ENCODE data around the gene EFCAB8.

EFCAB8 gene

DNA sequence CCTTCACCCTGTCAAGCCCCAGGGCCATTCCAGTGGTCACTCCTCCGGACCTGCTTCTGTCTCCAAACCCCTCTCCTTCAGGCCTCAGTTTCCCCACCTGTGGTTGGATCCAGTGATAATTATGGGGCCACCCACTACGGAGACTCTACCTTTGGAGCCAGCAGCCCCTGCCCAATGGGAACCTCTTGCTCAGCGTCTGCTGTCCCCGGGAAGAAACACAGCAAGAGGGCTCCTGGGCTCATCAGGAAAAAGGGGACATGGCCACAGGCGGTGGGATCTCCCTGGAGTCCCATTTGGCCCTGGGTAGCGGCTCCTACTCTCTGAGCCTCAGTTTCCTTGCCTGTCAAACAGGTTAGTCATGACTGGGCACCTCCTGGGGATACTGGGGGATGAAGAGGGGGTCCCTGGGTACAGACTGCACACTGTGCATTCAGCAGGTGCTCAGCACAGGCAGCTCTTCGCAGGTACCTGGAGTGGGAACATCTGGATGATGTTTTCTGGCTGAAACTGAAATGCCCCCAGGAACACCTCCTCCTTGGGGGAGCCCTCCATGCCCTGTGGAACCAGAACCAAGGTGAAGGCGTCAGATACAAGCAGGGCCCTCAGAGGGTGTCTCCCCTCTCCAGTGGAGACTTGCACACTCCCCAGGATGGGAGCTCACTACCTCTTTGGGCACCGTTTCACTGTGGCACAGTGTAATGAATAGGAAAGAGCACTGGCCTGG, 126.1 kb downstream of the EFCAB8 start:
- TF ChIP-seq YY1 (IDR thresholded peaks at IDR 0.05; ENCODE audit: low read depth) (no peak), TAF1 (IDR thresholded peaks at IDR 0.05; ENCODE audit: low read depth) (no peak), TEAD4 (IDR thresholded peaks at IDR 0.05) (no peak), EGR1 (IDR thresholded peaks at IDR 0.05) (no peak), ZBTB7A (IDR thresholded peaks at IDR 0.05; ENCODE audit: low read depth) (no peak), TCF12 (IDR thresholded peaks at IDR 0.05; ENCODE audit: low read depth) (no peak), RAD21 (IDR thresholded peaks at IDR 0.05; ENCODE audit: low read depth) (no peak), FOXM1 (IDR thresholded peaks at IDR 0.05; ENCODE audit: borderline replicate concordance, low read depth) (no peak), CREB1 (IDR thresholded peaks at IDR 0.05; ENCODE audit: low read depth) (no peak), NFIC (IDR thresholded peaks at IDR 0.05) (no peak), CEBPB (IDR thresholded peaks at IDR 0.05) (no peak), EP300 (IDR thresholded peaks at IDR 0.05; ENCODE audit: borderline replicate concordance) (no peak)
- TF ChIP-seq, protein P1, sequence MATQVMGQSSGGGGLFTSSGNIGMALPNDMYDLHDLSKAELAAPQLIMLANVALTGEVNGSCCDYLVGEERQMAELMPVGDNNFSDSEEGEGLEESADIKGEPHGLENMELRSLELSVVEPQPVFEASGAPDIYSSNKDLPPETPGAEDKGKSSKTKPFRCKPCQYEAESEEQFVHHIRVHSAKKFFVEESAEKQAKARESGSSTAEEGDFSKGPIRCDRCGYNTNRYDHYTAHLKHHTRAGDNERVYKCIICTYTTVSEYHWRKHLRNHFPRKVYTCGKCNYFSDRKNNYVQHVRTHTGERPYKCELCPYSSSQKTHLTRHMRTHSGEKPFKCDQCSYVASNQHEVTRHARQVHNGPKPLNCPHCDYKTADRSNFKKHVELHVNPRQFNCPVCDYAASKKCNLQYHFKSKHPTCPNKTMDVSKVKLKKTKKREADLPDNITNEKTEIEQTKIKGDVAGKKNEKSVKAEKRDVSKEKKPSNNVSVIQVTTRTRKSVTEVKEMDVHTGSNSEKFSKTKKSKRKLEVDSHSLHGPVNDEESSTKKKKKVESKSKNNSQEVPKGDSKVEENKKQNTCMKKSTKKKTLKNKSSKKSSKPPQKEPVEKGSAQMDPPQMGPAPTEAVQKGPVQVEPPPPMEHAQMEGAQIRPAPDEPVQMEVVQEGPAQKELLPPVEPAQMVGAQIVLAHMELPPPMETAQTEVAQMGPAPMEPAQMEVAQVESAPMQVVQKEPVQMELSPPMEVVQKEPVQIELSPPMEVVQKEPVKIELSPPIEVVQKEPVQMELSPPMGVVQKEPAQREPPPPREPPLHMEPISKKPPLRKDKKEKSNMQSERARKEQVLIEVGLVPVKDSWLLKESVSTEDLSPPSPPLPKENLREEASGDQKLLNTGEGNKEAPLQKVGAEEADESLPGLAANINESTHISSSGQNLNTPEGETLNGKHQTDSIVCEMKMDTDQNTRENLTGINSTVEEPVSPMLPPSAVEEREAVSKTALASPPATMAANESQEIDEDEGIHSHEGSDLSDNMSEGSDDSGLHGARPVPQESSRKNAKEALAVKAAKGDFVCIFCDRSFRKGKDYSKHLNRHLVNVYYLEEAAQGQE (IDR thresholded peaks at IDR 0.05; ENCODE audit: low read depth), result no peak
- TF ChIP-seq, protein P2, sequence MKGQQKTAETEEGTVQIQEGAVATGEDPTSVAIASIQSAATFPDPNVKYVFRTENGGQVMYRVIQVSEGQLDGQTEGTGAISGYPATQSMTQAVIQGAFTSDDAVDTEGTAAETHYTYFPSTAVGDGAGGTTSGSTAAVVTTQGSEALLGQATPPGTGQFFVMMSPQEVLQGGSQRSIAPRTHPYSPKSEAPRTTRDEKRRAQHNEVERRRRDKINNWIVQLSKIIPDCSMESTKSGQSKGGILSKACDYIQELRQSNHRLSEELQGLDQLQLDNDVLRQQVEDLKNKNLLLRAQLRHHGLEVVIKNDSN (IDR thresholded peaks at IDR 0.05), result no peak
- TF ChIP-seq, protein P3, sequence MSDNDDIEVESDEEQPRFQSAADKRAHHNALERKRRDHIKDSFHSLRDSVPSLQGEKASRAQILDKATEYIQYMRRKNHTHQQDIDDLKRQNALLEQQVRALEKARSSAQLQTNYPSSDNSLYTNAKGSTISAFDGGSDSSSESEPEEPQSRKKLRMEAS (IDR thresholded peaks at IDR 0.05), result no peak

DNA sequence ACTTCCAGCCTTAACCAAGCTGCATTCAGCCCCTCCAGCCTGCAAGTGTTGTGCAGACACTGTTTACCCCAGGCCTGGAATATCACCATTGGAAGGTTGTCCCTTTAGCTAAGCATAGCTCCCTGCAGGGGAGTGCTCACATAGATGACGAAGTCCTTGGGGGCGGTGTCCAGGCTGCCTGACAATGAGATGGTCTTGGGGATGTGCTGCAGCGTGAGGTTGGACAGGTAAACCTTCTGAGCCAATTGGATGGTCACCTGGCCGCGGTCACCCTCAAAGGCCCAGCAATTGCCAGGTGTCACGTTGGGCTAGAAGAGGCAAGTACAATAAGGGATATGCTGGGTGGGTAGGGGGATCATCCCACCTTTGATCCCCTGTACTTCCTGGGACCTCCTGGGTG, 126.9 kb downstream of the EFCAB8 start:
- TF ChIP-seq RAD21 (IDR thresholded peaks at IDR 0.05; ENCODE audit: low read depth) (no peak), EP300 (IDR thresholded peaks at IDR 0.05; ENCODE audit: borderline replicate concordance) (no peak), YY1 (IDR thresholded peaks at IDR 0.05; ENCODE audit: low read depth) (no peak), TAF1 (IDR thresholded peaks at IDR 0.05; ENCODE audit: low read depth) (no peak), CREB1 (IDR thresholded peaks at IDR 0.05; ENCODE audit: low read depth) (no peak), ZBTB7A (IDR thresholded peaks at IDR 0.05; ENCODE audit: low read depth) (no peak), TCF12 (IDR thresholded peaks at IDR 0.05; ENCODE audit: low read depth) (no peak), EGR1 (IDR thresholded peaks at IDR 0.05) (no peak), TEAD4 (IDR thresholded peaks at IDR 0.05) (no peak), CEBPB (IDR thresholded peaks at IDR 0.05) (no peak), NFIC (IDR thresholded peaks at IDR 0.05) (no peak)
- TF ChIP-seq, protein P2 (IDR thresholded peaks at IDR 0.05), result no peak

DNA sequence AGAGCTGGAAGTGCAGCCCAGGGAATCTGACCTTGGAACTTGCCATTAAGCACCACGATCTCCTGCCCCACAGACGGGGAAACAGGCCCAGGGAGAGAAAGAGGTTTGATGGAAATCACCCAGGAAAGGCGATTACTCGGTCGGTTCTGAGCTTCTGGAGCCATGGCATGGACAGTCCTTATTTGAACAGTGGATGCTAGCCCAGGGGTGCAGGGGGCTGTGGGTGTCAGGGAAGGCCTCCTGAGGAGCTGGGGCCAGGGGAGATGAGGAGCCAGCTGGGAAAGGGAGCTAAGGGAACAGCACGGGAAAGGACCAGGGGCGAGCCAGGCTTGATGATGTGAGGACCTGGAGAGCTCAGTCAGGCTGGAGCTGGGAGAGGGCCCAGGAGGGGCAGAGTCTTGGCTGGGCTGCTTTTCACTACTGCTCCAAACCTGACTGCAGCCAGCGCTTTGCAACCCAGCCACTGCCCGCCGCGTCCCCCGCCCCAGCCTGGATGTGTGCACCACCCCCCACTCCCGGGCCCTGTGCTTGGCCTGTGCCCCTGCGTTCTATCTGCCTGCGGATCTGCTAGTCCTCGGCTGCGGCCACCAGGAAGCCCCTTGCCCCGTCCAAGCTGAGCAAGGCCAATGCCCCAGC, 127.7 kb downstream of the EFCAB8 start:
- TF ChIP-seq EGR1 (IDR thresholded peaks at IDR 0.05), result no peak
- TF ChIP-seq FOXM1 (IDR thresholded peaks at IDR 0.05; ENCODE audit: borderline replicate concordance, low read depth), result no peak
- TF ChIP-seq, protein P3 (IDR thresholded peaks at IDR 0.05), result no peak
- no peak for TF ChIP-seq YY1 (IDR thresholded peaks at IDR 0.05; ENCODE audit: low read depth)
- no peak for TF ChIP-seq TCF12 (IDR thresholded peaks at IDR 0.05; ENCODE audit: low read depth)
- TF ChIP-seq NFIC (IDR thresholded peaks at IDR 0.05), result no peak
- TF ChIP-seq TEAD4 (IDR thresholded peaks at IDR 0.05), result no peak
- TF ChIP-seq, protein P2 (IDR thresholded peaks at IDR 0.05), result no peak
- TF ChIP-seq RAD21 (IDR thresholded peaks at IDR 0.05; ENCODE audit: low read depth), result no peak
- no peak for TF ChIP-seq CREB1 (IDR thresholded peaks at IDR 0.05; ENCODE audit: low read depth)
- no peak for TF ChIP-seq ZBTB7A (IDR thresholded peaks at IDR 0.05; ENCODE audit: low read depth)
- no peak for TF ChIP-seq TAF1 (IDR thresholded peaks at IDR 0.05; ENCODE audit: low read depth)
- TF ChIP-seq CEBPB (IDR thresholded peaks at IDR 0.05), result no peak

DNA sequence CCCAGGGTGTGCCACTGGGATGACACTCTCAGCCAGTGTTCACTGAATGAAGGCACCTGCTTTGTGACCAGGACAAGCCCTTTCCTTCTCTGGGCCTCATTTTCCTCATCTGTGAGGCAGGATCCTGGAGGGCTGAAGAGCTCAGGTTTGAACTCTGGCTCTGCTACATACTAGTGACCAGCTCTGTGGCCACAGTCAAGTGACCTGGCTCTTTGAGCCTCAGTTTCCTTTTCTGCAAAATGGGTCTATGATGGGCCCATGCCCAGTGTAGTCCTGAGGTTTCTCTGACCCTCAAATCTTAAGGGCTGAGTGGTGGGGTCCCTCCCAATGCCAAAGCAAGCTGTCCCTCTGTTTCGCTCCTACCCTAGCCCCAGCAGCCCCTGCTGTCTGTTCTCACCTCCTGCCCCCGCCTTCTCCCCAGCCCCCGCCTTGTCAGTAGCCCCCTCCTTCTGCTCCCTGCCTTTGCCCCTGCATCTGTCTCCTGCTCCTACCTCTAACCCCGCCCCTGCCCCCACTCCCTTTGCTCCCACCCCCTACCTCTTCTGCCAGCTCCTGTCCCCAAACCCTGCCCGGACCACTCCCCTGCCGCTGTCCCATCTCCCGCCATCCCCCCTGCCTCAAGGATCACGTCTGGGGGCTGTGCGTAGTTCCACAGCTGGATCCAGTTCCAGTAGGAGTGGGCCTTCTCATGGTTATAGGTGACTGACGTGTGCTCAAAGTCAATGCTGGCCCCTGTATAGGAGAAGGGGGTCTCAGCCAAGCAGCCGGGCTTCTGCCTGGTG, 128.5 kb downstream of the EFCAB8 start:
- TF ChIP-seq FOXM1 (IDR thresholded peaks at IDR 0.05; ENCODE audit: borderline replicate concordance, low read depth), result no peak

DNA sequence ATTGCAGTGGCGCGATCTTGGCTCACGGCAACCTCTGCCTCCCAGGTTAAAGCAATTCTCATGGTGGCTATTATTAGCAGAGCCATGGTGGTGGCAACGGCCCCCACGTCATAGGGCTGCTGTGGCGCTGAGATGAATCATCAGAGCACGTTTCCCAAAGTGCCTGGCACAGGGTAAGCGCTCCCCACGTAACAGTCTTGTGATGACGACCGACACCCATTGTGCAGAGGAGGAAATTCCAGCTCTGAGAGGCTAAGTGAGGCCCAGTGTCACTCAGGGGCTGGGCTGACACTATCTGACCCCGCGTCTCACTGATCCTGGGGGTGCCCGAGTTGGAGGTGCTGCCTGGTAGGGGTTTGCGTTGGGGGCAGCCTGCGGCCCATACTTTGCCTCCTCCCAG, 129.3 kb downstream of the EFCAB8 start:
- no peak for TF ChIP-seq TAF1 (IDR thresholded peaks at IDR 0.05; ENCODE audit: low read depth)

DNA sequence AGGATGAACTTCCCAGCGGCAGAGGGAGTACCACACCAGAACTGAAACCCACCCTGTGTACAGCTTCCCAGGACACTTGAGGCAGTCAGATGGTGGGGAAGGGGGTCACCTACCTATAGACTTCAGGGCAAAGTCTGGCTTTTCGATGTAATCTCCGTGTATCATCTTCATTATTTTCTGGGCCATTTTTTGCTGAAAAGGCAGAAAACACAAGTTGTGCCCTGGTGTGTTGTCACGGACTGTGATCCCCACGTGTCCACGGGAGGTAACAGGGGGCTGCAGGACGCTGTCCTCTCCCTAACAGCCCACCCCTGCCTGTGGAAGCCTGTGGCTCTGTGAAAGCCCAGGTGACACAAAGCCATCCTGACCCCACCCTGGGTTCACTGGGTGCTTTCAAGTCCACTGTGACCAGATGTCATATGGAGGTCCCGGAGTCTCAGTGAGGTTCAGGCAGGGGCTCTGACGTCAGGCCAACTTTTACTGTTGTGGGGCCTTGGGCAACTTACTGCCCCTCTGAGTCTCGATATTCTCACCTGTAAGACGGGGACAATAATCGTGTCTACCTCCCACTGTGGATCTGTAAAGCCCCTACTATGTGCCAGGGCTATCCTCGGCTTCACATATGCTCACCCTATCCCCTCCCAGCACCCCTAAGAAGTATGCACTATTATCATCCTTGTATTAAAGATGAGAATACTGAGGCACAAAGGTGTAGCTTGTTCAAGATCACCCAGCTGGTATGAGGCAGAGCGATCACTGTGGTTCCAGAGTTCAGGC, 131.0 kb downstream of the EFCAB8 start:
- TF ChIP-seq YY1 (IDR thresholded peaks at IDR 0.05; ENCODE audit: low read depth) (no peak), CEBPB (IDR thresholded peaks at IDR 0.05) (no peak), TAF1 (IDR thresholded peaks at IDR 0.05; ENCODE audit: low read depth) (no peak), NFIC (IDR thresholded peaks at IDR 0.05) (no peak), ZBTB7A (IDR thresholded peaks at IDR 0.05; ENCODE audit: low read depth) (no peak), CREB1 (IDR thresholded peaks at IDR 0.05; ENCODE audit: low read depth) (no peak), TCF12 (IDR thresholded peaks at IDR 0.05; ENCODE audit: low read depth) (no peak), FOXM1 (IDR thresholded peaks at IDR 0.05; ENCODE audit: borderline replicate concordance, low read depth) (no peak)
- TF ChIP-seq, protein P1 (IDR thresholded peaks at IDR 0.05; ENCODE audit: low read depth), result no peak
- TF ChIP-seq, protein P2 (IDR thresholded peaks at IDR 0.05), result no peak
- TF ChIP-seq, protein P3 (IDR thresholded peaks at IDR 0.05), result no peak

Measured in Ishikawa (cell line).